ENCODE results near the gene ATF7IP.

- TF ChIP-seq REST (IDR thresholded peaks at IDR 0.05; ENCODE audit: low read depth) (no peak), TAF1 (IDR thresholded peaks at IDR 0.05; ENCODE audit: low read depth) (no peak), EP300 (IDR thresholded peaks at IDR 0.05; ENCODE audit: borderline replicate concordance) (no peak), CREB1 (IDR thresholded peaks at IDR 0.05; ENCODE audit: low read depth) (no peak), MAX (IDR thresholded peaks at IDR 0.05) (no peak), YY1 (IDR thresholded peaks at IDR 0.05; ENCODE audit: low read depth) (no peak), RAD21 (IDR thresholded peaks at IDR 0.05; ENCODE audit: low read depth) (no peak), TEAD4 (IDR thresholded peaks at IDR 0.05) (no peak), CEBPB (IDR thresholded peaks at IDR 0.05) (no peak)
These were observed 78.0 kb downstream of the ATF7IP start for GRCh38 chr12:14443531-14443930.
